HepG2 (cell line): Measurements from ENCODE around the gene KANSL1. TPM values are rescaled to one million over a fixed set of nuclear protein-coding genes. Genes with fewer than 3 reads are reported as not detected.

ENCODE experiments used
- CREM ChIP-seq, 2 experiments: sonication (generic) in 1 of 2; formaldehyde crosslinking in 1 of 2; IDR thresholded peaks; 2 replicates each; pipeline versions ENCODE4 v1.4.0 to v1.6.1; 2016 to 2020; ENCODE audit warnings: antibody characterized with exemption in 1 of 2, mild to moderate bottlenecking in 1 of 2, missing genetic modification reagents in 1 of 2
- E2F5 ChIP-seq: sonication (generic); formaldehyde crosslinking; conservative IDR thresholded peaks from 2 replicates; pipeline ENCODE4 v1.4.0; 2020; ENCODE audit warnings: missing genetic modification reagents
- GLMP ChIP-seq: sonication (generic); formaldehyde crosslinking; IDR thresholded peaks from 2 replicates; pipeline ENCODE4 v1.9.0; 2021; ENCODE audit warnings: missing genetic modification reagents, mild to moderate bottlenecking, borderline replicate concordance
- GRHL1 ChIP-seq: sonication (generic); formaldehyde crosslinking; conservative IDR thresholded peaks from 2 replicates; pipeline ENCODE4 v1.8.0; 2022; ENCODE audit warnings: missing genetic modification reagents
- JUND ChIP-seq: sonication (generic); formaldehyde crosslinking; IDR thresholded peaks from 2 replicates; pipeline ENCODE4 v1.8.0; 2022; ENCODE audit warnings: mild to moderate bottlenecking, missing genetic modification reagents
- KLF6 ChIP-seq: IDR thresholded peaks from 2 replicates; pipeline ENCODE4 v1.8.0; 2016; ENCODE audit warnings: missing biosample characterization, missing genetic modification reagents
- MATR3 ChIP-seq: sonication (generic); formaldehyde crosslinking; IDR thresholded peaks from 2 replicates; pipeline ENCODE4 v1.4.0; 2020; ENCODE audit warnings: missing genetic modification reagents
- MBD4 ChIP-seq: IDR thresholded peaks from 2 replicates; pipeline ENCODE4 v1.6.1; 2012; ENCODE audit warnings: low read length, inconsistent platforms, borderline replicate concordance
- MED13 ChIP-seq: sonication (generic); formaldehyde crosslinking; IDR thresholded peaks from 2 replicates; pipeline ENCODE4 v1.5.0; 2020; ENCODE audit warnings: missing genetic modification reagents
- NFKBIZ ChIP-seq: IDR thresholded peaks from 2 replicates; pipeline ENCODE4 v1.6.1; 2018; ENCODE audit warnings: missing genetic modification reagents, missing compliant biosample characterization
- NFYB ChIP-seq: sonication (generic); formaldehyde crosslinking; IDR thresholded peaks from 2 replicates; pipeline ENCODE4 v1.4.0; 2020; ENCODE audit warnings: missing genetic modification reagents
- NR2F2 ChIP-seq: IDR thresholded peaks from 2 replicates; pipeline ENCODE4 v1.6.1; 2012; ENCODE audit warnings: low read depth, inconsistent platforms, borderline replicate concordance
- REL ChIP-seq: sonication (generic); formaldehyde crosslinking; conservative IDR thresholded peaks from 2 replicates; pipeline ENCODE4 v1.8.0; 2022; ENCODE audit warnings: mild to moderate bottlenecking, missing genetic modification reagents, moderate library complexity
- RFX5 ChIP-seq: IDR thresholded peaks from 2 replicates; pipeline ENCODE4 v1.6.1; 2011; ENCODE audit warnings: low read depth, low read length, improper control_type of control experiment
- SKIL ChIP-seq: sonication (generic); formaldehyde crosslinking; IDR thresholded peaks from 2 replicates; pipeline ENCODE4 v1.8.0; 2022; ENCODE audit warnings: missing genetic modification reagents, mild to moderate bottlenecking, moderate library complexity, borderline replicate concordance
- SP1 ChIP-seq, 2 experiments: fragments of 450-650 bp in 1 of 2; sonication (generic) in 1 of 2; formaldehyde crosslinking in 1 of 2; IDR thresholded peaks; 2 replicates each; pipeline versions ENCODE4 v1.4.0 to v1.6.1; 2016 to 2020; ENCODE audit warnings: missing genetic modification reagents in 1 of 2
- SPEN ChIP-seq: sonication (generic); formaldehyde crosslinking; IDR thresholded peaks from 2 replicates; pipeline ENCODE4 v1.5.1; 2020; ENCODE audit warnings: low read depth, mild to moderate bottlenecking, missing genetic modification reagents
- TMF1 ChIP-seq: sonication (generic); formaldehyde crosslinking; IDR thresholded peaks from 2 replicates; pipeline ENCODE4 v1.8.1; 2022; ENCODE audit warnings: low read depth, missing genetic modification reagents
- ZBTB1 ChIP-seq: sonication (generic); formaldehyde crosslinking; IDR thresholded peaks from 2 replicates; pipeline ENCODE4 v1.4.0; 2020; ENCODE audit warnings: missing genetic modification reagents, borderline replicate concordance
- ZBTB7A ChIP-seq: sonication (generic); formaldehyde crosslinking; IDR thresholded peaks from 2 replicates; pipeline ENCODE4 v1.8.0; 2022; ENCODE audit warnings: mild to moderate bottlenecking, missing genetic modification reagents
- ZNF44 ChIP-seq: sonication (generic); formaldehyde crosslinking; IDR thresholded peaks from 2 replicates; pipeline ENCODE4 v1.5.1; 2020; ENCODE audit warnings: mild to moderate bottlenecking, missing genetic modification reagents
- ZNF605 ChIP-seq: sonication (generic); formaldehyde crosslinking; IDR thresholded peaks from 2 replicates; pipeline ENCODE4 v1.8.0; 2022; ENCODE audit warnings: mild to moderate bottlenecking, missing genetic modification reagents
- ZNF652 ChIP-seq: IDR thresholded peaks from 2 replicates; pipeline ENCODE4 v1.6.1; 2016; ENCODE audit warnings: low read depth, borderline replicate concordance
- ZNF724P ChIP-seq: sonication (generic); formaldehyde crosslinking; IDR thresholded peaks from 2 replicates; pipeline ENCODE4 v1.8.0; 2022; ENCODE audit warnings: missing genetic modification reagents, borderline replicate concordance
- polyA plus RNA-seq, 8 experiments: library from polyadenylated mRNA; depleted of rRNA in 3 of 8; stranded (reverse) in 7 of 8; unstranded in 1 of 8; fragments of >200 nt; fragmentation: Illumina TruSeq in 4 of 8; extraction: Trizol in 4 of 8; gene quantifications; 2 replicates each; pipeline versions ENCODE4 v1.2.1 to v1.2.3, GENCODE V29; 2011 to 2016; ENCODE audit warnings: low read depth in 4 of 8, missing spikeins in 1 of 8, mixed read lengths in 1 of 8; ENCODE audit not compliant: insufficient read depth in 1 of 8
- total RNA-seq, 5 experiments: library from RNA; depleted of rRNA; stranded (reverse); fragments of >200 nt; fragmentation: Illumina TruSeq; extraction: Trizol; gene quantifications; 2 replicates each; pipeline ENCODE4 v1.2.3, GENCODE V29; 2016; ENCODE audit warnings: low read depth in 1 of 5

KANSL1 gene
- total and polyA plus RNA-seq, 2 of the 13 experiments (the other 11 are each of a cell fraction or from before 2014, with no cell fraction given), result 24.0 to 59.6 TPM

GRCh38 chr17:46003907-46004748 is 189.1 kb downstream of the KANSL1 start (continued):
- TF ChIP-seq CREM (IDR thresholded peaks at IDR 0.05), result peak; percentile 75; the same call in 1 of the 2 replicates
- no peak for TF ChIP-seq CREM (CRISPR knock-in tag; IDR thresholded peaks at IDR 0.05)
- no peak for TF ChIP-seq ZNF605 (CRISPR knock-in tag)
- no peak for TF ChIP-seq ZNF652 (CRISPR knock-in tag)
- TF ChIP-seq KLF6 (CRISPR knock-in tag), result no peak; the same call in 1 of the 2 replicates
- TF ChIP-seq NFYB (CRISPR knock-in tag), result no peak; the same call in 1 of the 2 replicates
- TF ChIP-seq RFX5, result no peak
- TF ChIP-seq SP1 (IDR thresholded peaks at IDR 0.05), result no peak
- TF ChIP-seq SP1 (CRISPR knock-in tag; IDR thresholded peaks at IDR 0.05), result 0 out of 2 replicates have a peak, but pooled peaks have one; percentile 6
- peak; percentile 64; the same call in 1 of the 2 replicates for TF ChIP-seq MED13
- TF ChIP-seq ZNF724P (CRISPR knock-in tag), result 0 out of 2 replicates have a peak, but pooled peaks have one; percentile 35
- TF ChIP-seq MATR3 (CRISPR knock-in tag), result no peak
- no peak for TF ChIP-seq GLMP
- TF ChIP-seq JUND (CRISPR knock-in tag), result peak; percentile 51; the same call in 1 of the 2 replicates
- no peak for TF ChIP-seq REL (CRISPR knock-in tag)
- TF ChIP-seq ZBTB7A, result peak; percentile 91; the same call in 1 of the 2 replicates
- 0 out of 2 replicates have a peak, but pooled peaks have one; percentile 9 for TF ChIP-seq ZNF44 (CRISPR knock-in tag)
- no peak for TF ChIP-seq MBD4
- TF ChIP-seq NR2F2, result peak; percentile 36; the same call in 1 of the 2 replicates
- TF ChIP-seq SPEN (CRISPR knock-in tag), result peak; percentile 44; the same call in 1 of the 2 replicates
- no peak for TF ChIP-seq E2F5 (CRISPR knock-in tag)
- TF ChIP-seq TMF1 (CRISPR knock-in tag), result no peak
- TF ChIP-seq GRHL1 (CRISPR knock-in tag), result no peak
- TF ChIP-seq NFKBIZ (CRISPR knock-in tag), result no peak
- TF ChIP-seq SKIL (CRISPR knock-in tag), result peak; percentile 61; the same call in 1 of the 2 replicates
- TF ChIP-seq ZBTB1 (CRISPR knock-in tag), result no peak
